CD1c-positive myeloid dendritic cell (primary cell): ENCODE data around the gene PNPT1.

Experiments
- DNase-seq: peaks from one replicate; pipeline ENCODE4 v3.0.0-alpha.2; 2016; ENCODE audit errors: extremely low spot score

The PNPT1 gene

GRCh38 chr2:55668956-55669355, 24.7 kb downstream of the PNPT1 start:
- no peak for DNase-seq

DNA sequence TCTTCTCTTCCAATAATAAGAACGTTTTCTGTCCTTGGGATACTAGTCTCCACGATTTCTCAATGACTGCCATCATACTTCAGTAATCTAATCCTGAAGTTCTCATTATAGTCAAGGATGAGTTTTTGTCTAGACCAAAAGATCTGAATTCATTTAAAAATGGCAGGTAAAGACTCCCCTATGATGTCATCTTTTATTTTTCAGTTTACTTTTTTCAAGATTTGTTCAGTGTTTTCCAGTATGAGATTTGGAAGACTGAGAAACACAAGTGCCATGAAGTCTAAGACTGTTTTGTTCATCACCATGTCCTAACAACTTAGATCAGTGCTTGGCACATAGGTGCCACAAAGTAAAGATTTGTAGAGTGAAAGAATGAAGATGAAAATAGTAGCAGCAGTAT, 40.4 kb downstream of the PNPT1 start:
- DNase-seq, result no peak

DNA sequence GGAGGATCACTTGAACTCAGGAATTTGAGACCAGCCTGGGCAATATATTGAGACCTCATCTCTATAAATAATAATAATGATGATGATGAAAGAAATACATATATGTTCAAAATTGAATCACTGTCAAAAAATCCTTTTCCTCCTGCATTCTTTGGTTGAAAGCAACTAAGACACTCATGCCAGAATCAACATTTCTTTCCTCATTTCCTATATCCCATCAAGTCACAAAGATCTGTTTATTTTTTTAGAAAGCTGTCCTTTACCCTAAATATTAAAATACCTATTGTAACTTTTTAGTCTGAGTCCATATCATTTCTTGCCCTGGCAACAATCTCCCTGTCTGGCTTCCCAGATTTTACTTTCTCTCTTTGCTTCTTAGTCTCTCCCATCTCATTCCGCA, 44.4 kb downstream of the PNPT1 start:
- DNase-seq, result no peak

DNA sequence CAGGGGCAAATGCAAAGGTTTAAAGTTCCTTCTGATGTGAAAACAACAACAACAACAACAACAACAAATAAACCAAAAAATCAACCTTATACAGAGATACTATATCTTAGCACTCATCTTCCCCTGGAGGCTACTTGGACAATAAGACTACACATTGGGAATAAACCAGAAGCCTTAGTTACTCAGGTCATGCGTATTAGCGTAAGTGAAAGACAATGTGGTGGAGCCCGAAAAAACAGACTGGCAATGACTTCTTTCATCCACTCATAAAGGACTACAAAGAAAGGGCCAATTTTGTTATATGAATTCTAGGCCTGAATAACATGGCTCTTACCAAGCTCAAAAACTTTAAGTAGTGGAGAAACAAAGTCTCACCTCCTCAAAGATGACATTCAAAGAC, 56.8 kb downstream of the PNPT1 start:
- DNase-seq, result no peak

DNA sequence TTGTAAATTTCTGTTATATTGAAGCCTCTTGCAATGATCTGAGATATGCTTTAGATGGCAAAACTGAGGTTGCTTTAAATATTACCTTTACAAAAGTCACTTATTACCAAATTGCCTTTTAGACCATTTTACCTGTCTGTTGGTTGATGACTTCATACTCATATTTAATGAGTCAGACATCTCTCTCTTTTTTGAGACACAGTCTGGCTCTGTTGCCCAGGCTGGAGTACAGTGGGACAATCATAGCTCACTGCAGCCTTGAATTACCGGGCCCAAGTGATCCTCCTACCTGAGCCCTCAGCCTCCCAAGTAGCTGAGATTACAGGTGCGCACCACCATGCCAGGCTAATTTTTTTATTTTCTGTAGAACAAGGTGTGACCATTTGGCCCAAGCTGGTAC, 64.7 kb downstream of the PNPT1 start:
- DNase-seq, result no peak

- DNase-seq, result no peak
Observed at GRCh38 chr2:55627915-55628314, 65.7 kb downstream of the PNPT1 start.

GRCh38 chr2:55621802-55622201, 71.8 kb downstream of the PNPT1 start:
- DNase-seq, result no peak

- no peak for DNase-seq
Observed at GRCh38 chr2:55620123-55620779, 73.4 kb downstream of the PNPT1 start.

GRCh38 chr2:55618275-55619055, 75.2 kb downstream of the PNPT1 start:
- peak; percentile 63 for DNase-seq

- no peak for DNase-seq
Observed at GRCh38 chr2:55618025-55618274, 75.7 kb downstream of the PNPT1 start.

- DNase-seq, result peak; percentile 100
Observed at GRCh38 chr2:55617175-55618024, 76.2 kb downstream of the PNPT1 start, which contains the start of gene PPP4R3B. TSS of gene PPP4R3B (minus strand) at chr2:55617622. CDS start at chr2:55617285, 337 bp downstream.

- peak; percentile 38 for DNase-seq
Observed at GRCh38 chr2:55616551-55617174, 77.0 kb downstream of the PNPT1 start.

DNA sequence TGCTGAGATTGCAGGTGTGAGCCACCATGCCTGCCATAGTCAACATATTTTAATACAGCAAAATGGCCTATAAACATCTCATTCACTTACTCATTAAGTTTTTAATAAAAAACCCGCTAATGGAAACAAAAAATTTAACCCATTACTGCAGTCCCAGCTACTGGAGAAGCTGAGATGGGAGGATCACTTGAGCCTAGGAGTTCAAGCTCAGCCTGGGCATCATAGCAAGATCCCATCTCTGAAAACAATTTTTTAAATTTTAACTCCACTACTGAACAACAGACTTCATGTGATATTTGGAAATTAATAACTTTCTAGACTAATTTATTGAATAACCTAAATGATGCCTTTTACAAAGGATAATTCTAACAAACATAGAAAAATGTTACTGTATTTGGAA, 81.6 kb downstream of the PNPT1 start:
- DNase-seq, result no peak

DNA sequence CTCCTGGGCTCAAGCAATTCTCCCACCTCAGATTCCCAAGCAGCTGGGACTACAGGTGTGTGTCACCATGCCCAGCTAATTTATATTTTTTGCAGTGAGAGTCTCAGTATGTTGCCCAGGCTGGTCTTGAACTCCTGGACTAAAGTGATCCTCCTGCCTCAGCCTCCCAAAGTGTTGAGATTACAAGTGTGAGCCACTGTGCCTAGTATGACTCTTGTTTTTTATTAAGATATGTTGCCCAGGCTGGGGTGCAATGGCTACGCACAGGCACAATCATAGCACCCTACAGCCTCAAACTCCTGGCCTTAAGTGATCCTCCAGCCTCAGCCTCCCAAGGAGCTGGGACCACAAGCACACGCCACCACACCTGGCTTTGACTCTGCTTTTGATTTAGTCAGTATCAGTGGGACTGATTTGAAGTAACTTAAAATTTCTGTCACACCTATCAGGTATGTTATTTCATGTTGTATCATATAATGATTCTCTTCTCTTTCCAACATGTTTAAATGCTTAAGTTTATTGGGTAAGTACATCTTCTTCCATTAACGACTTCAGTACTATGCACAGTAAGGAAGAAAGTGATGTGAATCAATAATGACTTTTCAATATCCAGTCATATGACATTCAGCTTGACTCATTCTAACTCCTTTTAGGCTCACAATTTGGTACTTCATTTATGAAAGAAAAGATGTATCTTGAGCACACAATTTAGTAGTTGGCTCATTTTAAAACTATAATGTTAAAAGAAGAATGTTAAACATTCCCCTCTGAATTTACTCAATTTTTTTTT, 82.5 kb downstream of the PNPT1 start:
- DNase-seq, result no peak

GRCh38 chr2:55609938-55610578, 83.6 kb downstream of the PNPT1 start:
- no peak for DNase-seq

GRCh38 chr2:55609193-55609794, 84.3 kb downstream of the PNPT1 start:
- DNase-seq, result no peak

DNA sequence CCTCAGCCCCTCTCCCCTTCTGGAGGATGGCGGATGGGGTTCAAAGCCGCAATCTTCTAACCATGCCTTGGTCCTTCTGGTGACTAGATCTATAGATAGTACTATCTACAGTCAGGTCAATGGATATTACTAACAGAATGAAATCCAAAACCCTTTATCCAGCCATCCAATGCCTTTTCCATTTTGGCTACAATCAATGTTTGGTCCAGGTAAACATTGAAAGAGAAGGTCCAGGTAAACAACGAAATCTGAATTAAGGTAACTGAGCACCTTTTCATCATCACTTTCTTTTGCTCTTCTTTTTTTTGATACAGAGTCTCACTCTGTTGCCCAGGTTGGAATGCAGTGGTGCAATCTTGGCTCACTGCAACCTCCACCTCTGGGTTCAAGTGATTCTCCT, 85.9 kb downstream of the PNPT1 start:
- no peak for DNase-seq

DNA sequence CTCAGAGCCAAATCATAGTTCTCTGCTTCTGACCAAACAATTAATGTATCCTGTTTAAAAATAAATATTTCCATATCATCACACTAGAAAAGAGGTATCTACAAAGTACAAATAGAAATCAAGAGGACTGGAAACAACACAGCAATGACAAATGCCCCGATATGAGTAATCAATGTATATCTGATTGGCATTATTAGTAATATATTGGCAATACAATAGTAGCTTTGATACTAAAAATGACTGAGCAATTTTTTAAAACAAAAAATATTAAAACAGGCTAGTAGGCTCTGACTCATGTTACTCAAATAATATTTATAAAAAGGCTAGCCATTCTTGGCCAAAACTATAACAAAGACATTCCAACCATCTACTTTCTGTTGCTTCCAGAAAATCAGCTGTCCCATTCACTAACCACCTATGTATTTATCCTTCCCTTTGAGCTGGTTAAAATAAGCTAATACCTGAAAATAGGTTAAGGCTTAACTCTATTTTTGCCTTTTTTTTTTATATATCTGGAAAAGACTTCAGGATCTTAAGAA, 89.5 kb downstream of the PNPT1 start:
- no peak for DNase-seq

DNA sequence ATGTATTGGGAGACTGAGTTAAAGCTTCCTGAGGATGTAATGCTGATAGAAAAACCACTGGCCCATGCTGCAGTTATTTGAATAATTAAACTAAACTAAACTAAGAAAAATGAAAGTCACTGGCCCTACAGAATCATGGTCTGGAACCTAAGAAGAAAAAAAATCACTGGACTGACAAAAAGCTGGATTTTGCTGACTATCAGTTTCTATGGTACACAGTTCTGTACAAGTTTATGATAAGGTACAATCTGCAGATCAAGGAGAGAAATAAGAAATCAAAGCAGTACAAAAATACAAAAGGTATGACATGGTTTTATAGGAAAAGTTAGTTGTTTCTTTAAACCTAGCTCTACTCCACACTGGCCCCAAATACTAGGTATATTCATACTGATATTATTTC, 91.8 kb downstream of the PNPT1 start:
- no peak for DNase-seq

DNA sequence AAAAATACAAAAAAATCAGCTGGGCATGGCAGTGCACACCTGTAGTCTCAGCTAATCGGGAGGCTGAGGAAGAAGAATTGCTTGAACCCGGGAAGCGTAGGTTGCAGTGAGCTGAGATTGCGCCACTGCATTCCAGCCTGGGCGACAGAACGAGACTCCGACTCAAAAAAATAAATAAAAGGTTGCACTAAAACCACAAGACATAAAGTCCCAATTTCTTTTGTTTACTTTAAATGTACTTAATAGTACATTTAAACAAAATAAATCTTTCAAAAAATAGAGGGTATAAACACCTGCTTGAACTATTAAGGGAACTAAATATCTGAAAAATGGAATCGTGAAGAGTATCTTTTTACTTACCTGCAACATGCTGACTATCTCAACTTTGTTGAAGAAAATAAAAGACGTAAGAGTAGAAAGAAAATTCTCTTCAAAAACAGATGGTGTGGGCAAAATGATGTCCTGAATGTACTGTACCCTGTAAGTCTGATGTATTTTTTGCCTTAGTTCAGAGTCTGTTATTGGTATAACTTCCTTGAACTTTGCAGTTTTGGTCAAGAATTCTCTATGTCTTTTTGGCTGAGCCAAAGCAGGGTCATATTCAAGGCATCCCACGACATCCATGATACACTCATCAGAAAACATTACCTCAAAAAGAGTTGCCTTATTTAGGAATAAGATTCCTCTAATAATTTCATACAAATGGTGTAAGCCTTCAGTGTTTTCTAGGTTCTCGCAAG, 95.4 kb downstream of the PNPT1 start:
- no peak for DNase-seq
